GM12801 (cell line): Measurements from ENCODE around the gene PIAS3.

ENCODE experiments used
- CTCF ChIP-seq: IDR thresholded peaks from one replicate; pipeline ENCODE4 v1.5.1; 2011; ENCODE audit warnings: control low read depth; ENCODE audit not compliant: insufficient read length; ENCODE audit errors: extremely low read depth

The PIAS3 gene

GRCh38 chr1:145858901-145859490, at the start of gene PIAS3:
Gene PIAS3, minus strand, starts transcription at chr1:145859081. Its CDS starts 91 bp downstream, at chr1:145858990.
- no peak for TF ChIP-seq CTCF

- no peak for TF ChIP-seq CTCF
Measured at GRCh38 chr1:145908653-145909052, 49.8 kb upstream of the PIAS3 start.

GRCh38 chr1:145906954-145907753, 48.3 kb upstream of the PIAS3 start:
- TF ChIP-seq CTCF = no peak

- no peak for TF ChIP-seq CTCF
Measured at GRCh38 chr1:145901312-145902021, 42.6 kb upstream of the PIAS3 start.

GRCh38 chr1:145898756-145899155, 39.9 kb upstream of the PIAS3 start:
- no peak for TF ChIP-seq CTCF

- no peak for TF ChIP-seq CTCF
Measured at GRCh38 chr1:145897969-145898368, 39.1 kb upstream of the PIAS3 start.

- no peak for TF ChIP-seq CTCF
Measured at GRCh38 chr1:145895471-145895870, 36.6 kb upstream of the PIAS3 start.
